HepG2 (cell line): Measurements from ENCODE around the gene PRXL2A. TPM values are rescaled to one million over a fixed set of nuclear protein-coding genes. Genes with fewer than 3 reads are reported as not detected.

Experiments
- AFF4 ChIP-seq: sonication (generic); formaldehyde crosslinking; IDR thresholded peaks from 2 replicates; pipeline ENCODE4 v1.4.0; 2020; ENCODE audit warnings: missing genetic modification reagents
- ARHGAP35 ChIP-seq: sonication (generic); formaldehyde crosslinking; IDR thresholded peaks from 2 replicates; pipeline ENCODE4 v1.9.0; 2022; ENCODE audit warnings: mild to moderate bottlenecking, inconsistent platforms, moderate library complexity, missing genetic modification reagents, borderline replicate concordance
- BORCS8-MEF2B ChIP-seq: sonication (generic); formaldehyde crosslinking; IDR thresholded peaks from 2 replicates; pipeline ENCODE4 v1.8.0; 2022; ENCODE audit warnings: mild to moderate bottlenecking, missing genetic modification reagents
- CEBPG ChIP-seq: IDR thresholded peaks from 2 replicates; pipeline ENCODE4 v1.6.1; 2016
- EP300 ChIP-seq, 3 experiments: sonication (generic) in 1 of 3; formaldehyde crosslinking in 1 of 3; IDR thresholded peaks; 2 replicates each; pipeline versions ENCODE4 v1.5.1 to v1.6.1; 2011 to 2020; ENCODE audit warnings: low read depth in 2 of 3, low read length in 2 of 3, borderline replicate concordance in 1 of 3, improper control_type of control experiment in 1 of 3, mild to moderate bottlenecking in 1 of 3, missing genetic modification reagents in 1 of 3, moderate library complexity in 1 of 3
- FOXA3 ChIP-seq: IDR thresholded peaks from 2 replicates; pipeline ENCODE4 v1.6.1; 2016; ENCODE audit warnings: missing genetic modification reagents, missing compliant biosample characterization
- HOXA9 ChIP-seq: sonication (generic); formaldehyde crosslinking; IDR thresholded peaks from 2 replicates; pipeline ENCODE4 v1.8.1; 2022; ENCODE audit warnings: missing genetic modification reagents, mild to moderate bottlenecking, moderate library complexity, borderline replicate concordance
- KAT8 ChIP-seq: IDR thresholded peaks from 2 replicates; pipeline ENCODE4 v1.6.1; 2016; ENCODE audit warnings: missing genetic modification reagents, missing compliant biosample characterization
- KLF16 ChIP-seq, 2 experiments: sonication (generic) in 1 of 2; formaldehyde crosslinking in 1 of 2; IDR thresholded peaks; 2 replicates each; pipeline versions ENCODE4 v1.6.1 to v1.8.0; 2016 to 2023; ENCODE audit warnings: missing genetic modification reagents in 2 of 2, missing compliant biosample characterization in 1 of 2
- NAIF1 ChIP-seq: sonication (generic); formaldehyde crosslinking; IDR thresholded peaks from 2 replicates; pipeline ENCODE4 v1.5.0; 2020; ENCODE audit warnings: mild to moderate bottlenecking, missing genetic modification reagents, borderline replicate concordance
- NCOA2 ChIP-seq: sonication (generic); formaldehyde crosslinking; IDR thresholded peaks from 2 replicates; pipeline ENCODE4 v1.8.0; 2022; ENCODE audit warnings: inconsistent platforms
- PHF21A ChIP-seq: sonication (generic); formaldehyde crosslinking; IDR thresholded peaks from 2 replicates; pipeline ENCODE4 v1.5.0; 2020; ENCODE audit warnings: mild to moderate bottlenecking, missing genetic modification reagents
- PREB ChIP-seq: sonication (generic); formaldehyde crosslinking; IDR thresholded peaks from 2 replicates; pipeline ENCODE4 v1.4.0; 2020; ENCODE audit warnings: missing genetic modification reagents
- RBAK ChIP-seq: sonication (generic); formaldehyde crosslinking; IDR thresholded peaks from 2 replicates; pipeline ENCODE4 v1.5.1; 2020; ENCODE audit warnings: mild to moderate bottlenecking, missing genetic modification reagents
- RFX5 ChIP-seq: IDR thresholded peaks from 2 replicates; pipeline ENCODE4 v1.6.1; 2011; ENCODE audit warnings: low read depth, low read length, improper control_type of control experiment
- SNAPC2 ChIP-seq: sonication (generic); formaldehyde crosslinking; IDR thresholded peaks from 2 replicates; pipeline ENCODE4 v1.8.1; 2022; ENCODE audit warnings: mild to moderate bottlenecking, missing genetic modification reagents
- TARDBP ChIP-seq: sonication (generic); formaldehyde crosslinking; IDR thresholded peaks from 2 replicates; pipeline ENCODE4 v1.8.0; 2022; ENCODE audit warnings: mild to moderate bottlenecking, missing genetic modification reagents
- USF2 ChIP-seq, 2 experiments: sonication (generic) in 1 of 2; formaldehyde crosslinking in 1 of 2; IDR thresholded peaks; 2 replicates each; pipeline versions ENCODE4 v1.5.1 to v1.6.1; 2011 to 2020; ENCODE audit warnings: borderline replicate concordance in 1 of 2, low read depth in 1 of 2, low read length in 1 of 2, mild to moderate bottlenecking in 1 of 2, missing genetic modification reagents in 1 of 2, moderate library complexity in 1 of 2
- ZNF225 ChIP-seq: sonication (generic); formaldehyde crosslinking; IDR thresholded peaks from 2 replicates; pipeline ENCODE4 v1.4.0; 2020; ENCODE audit warnings: mild to moderate bottlenecking, missing genetic modification reagents
- ZNF577 ChIP-seq: sonication (generic); formaldehyde crosslinking; IDR thresholded peaks from 2 replicates; pipeline ENCODE4 v1.4.0; 2020; ENCODE audit warnings: mild to moderate bottlenecking, low read depth, missing genetic modification reagents, borderline replicate concordance
- ZNF816 ChIP-seq: sonication (generic); formaldehyde crosslinking; IDR thresholded peaks from 2 replicates; pipeline ENCODE4 v1.8.0; 2022; ENCODE audit warnings: missing genetic modification reagents, mild to moderate bottlenecking, borderline replicate concordance
- polyA plus RNA-seq, 8 experiments: library from polyadenylated mRNA; depleted of rRNA in 3 of 8; stranded (reverse) in 7 of 8; unstranded in 1 of 8; fragments of >200 nt; fragmentation: Illumina TruSeq in 4 of 8; extraction: Trizol in 4 of 8; gene quantifications; 2 replicates each; pipeline versions ENCODE4 v1.2.1 to v1.2.3, GENCODE V29; 2011 to 2016; ENCODE audit warnings: low read depth in 4 of 8, missing spikeins in 1 of 8, mixed read lengths in 1 of 8; ENCODE audit not compliant: insufficient read depth in 1 of 8
- total RNA-seq, 5 experiments: library from RNA; depleted of rRNA; stranded (reverse); fragments of >200 nt; fragmentation: Illumina TruSeq; extraction: Trizol; gene quantifications; 2 replicates each; pipeline ENCODE4 v1.2.3, GENCODE V29; 2016; ENCODE audit warnings: low read depth in 1 of 5
- TF ChIP-seq, protein P1 (sequence below): IDR thresholded peaks from 2 replicates; pipeline ENCODE4 v1.6.1; 2016; ENCODE audit warnings: missing compliant biosample characterization, missing genetic modification reagents, borderline replicate concordance

The PRXL2A gene
- total and polyA plus RNA-seq, 2 of the 13 experiments (the other 11 are each of a cell fraction or from before 2014, with no cell fraction given), result 43.9 to 79.9 TPM

GRCh38 chr10:80411267-80411668 lies 2.9 kb downstream of the PRXL2A start (continued):
- TF ChIP-seq USF2 (IDR thresholded peaks at IDR 0.05; ENCODE audit: low read depth, low read length) (no peak), USF2 (CRISPR knock-in tag; IDR thresholded peaks at IDR 0.05; ENCODE audit: borderline replicate concordance) (peak; percentile 53; the same call in 1 of the 2 replicates), PHF21A (CRISPR knock-in tag) (peak; percentile 77), ARHGAP35 (CRISPR knock-in tag) (no peak), ZNF577 (CRISPR knock-in tag) (no peak), FOXA3 (CRISPR knock-in tag) (0 out of 2 replicates have a peak, but pooled peaks have one; percentile 37), CEBPG (no peak), ZNF816 (CRISPR knock-in tag) (no peak; the same call in 1 of the 2 replicates), RFX5 (no peak), NAIF1 (no peak), ZNF225 (CRISPR knock-in tag) (no peak), PREB (no peak), NCOA2 (CRISPR knock-in tag) (no peak), AFF4 (CRISPR knock-in tag) (no peak), TARDBP (CRISPR knock-in tag) (0 out of 2 replicates have a peak, but pooled peaks have one; percentile 40), KLF16 (CRISPR knock-in tag; IDR thresholded peaks at IDR 0.05) (no peak), RBAK (CRISPR knock-in tag) (no peak), EP300 (IDR thresholded peaks at IDR 0.05; ENCODE audit: low read depth in 2 of 2, low read length in 2 of 2) (no peak), EP300 (CRISPR knock-in tag; IDR thresholded peaks at IDR 0.05; ENCODE audit: borderline replicate concordance) (no peak), SNAPC2 (no peak), BORCS8-MEF2B (CRISPR knock-in tag) (peak; percentile 62; the same call in 1 of the 2 replicates), KAT8 (CRISPR knock-in tag) (peak; percentile 37; the same call in 1 of the 2 replicates), HOXA9 (CRISPR knock-in tag) (no peak)
- TF ChIP-seq, protein P1, sequence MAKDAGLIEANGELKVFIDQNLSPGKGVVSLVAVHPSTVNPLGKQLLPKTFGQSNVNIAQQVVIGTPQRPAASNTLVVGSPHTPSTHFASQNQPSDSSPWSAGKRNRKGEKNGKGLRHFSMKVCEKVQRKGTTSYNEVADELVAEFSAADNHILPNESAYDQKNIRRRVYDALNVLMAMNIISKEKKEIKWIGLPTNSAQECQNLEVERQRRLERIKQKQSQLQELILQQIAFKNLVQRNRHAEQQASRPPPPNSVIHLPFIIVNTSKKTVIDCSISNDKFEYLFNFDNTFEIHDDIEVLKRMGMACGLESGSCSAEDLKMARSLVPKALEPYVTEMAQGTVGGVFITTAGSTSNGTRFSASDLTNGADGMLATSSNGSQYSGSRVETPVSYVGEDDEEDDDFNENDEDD (CRISPR knock-in tag), result no peak
